Measurements from ENCODE around the gene TNC. TPM values are rescaled to one million over a fixed set of nuclear protein-coding genes. Genes with fewer than 3 reads are reported as not detected.

The TNC gene
- total RNA-seq, 6 experiments from 2014 or later = 1.7 to 9.3 (median 4.0) TPM

DNA sequence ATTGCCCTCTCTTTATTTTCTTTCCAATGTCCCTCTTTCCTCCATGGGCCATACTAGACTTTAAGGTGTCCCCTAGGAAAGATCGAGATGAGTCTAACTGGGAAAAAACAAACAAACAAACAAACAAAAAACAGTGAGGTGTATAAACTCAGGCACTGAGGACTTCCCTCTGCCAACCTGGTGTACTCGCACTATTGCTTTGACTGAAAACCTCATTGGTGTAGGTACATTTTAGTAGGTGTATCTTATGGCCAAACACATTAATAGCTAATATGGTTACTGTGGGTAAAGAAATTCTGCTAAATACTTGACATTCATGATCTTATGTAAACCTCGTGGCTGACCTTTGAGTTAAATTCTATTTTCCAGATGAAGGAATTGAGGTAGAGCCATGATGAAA, 74.3 kb downstream of the TNC start:
- no peak for TF ChIP-seq POLR2A (IDR thresholded peaks at IDR 0.05)
- TF ChIP-seq, protein P1, sequence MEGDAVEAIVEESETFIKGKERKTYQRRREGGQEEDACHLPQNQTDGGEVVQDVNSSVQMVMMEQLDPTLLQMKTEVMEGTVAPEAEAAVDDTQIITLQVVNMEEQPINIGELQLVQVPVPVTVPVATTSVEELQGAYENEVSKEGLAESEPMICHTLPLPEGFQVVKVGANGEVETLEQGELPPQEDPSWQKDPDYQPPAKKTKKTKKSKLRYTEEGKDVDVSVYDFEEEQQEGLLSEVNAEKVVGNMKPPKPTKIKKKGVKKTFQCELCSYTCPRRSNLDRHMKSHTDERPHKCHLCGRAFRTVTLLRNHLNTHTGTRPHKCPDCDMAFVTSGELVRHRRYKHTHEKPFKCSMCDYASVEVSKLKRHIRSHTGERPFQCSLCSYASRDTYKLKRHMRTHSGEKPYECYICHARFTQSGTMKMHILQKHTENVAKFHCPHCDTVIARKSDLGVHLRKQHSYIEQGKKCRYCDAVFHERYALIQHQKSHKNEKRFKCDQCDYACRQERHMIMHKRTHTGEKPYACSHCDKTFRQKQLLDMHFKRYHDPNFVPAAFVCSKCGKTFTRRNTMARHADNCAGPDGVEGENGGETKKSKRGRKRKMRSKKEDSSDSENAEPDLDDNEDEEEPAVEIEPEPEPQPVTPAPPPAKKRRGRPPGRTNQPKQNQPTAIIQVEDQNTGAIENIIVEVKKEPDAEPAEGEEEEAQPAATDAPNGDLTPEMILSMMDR (IDR thresholded peaks at IDR 0.05) = no peak
- WGBS (ENCODE audit: insufficient coverage, low coverage, low lambda C conversion rate, missing lambda C conversion rate) = 65% methylated on average over 3 of the region's 3 CpGs
- no peaks in the 10 kb centered on the region for H3K36me3 ChIP-seq
- no peaks in the 10 kb centered on the region for H3K9me3 ChIP-seq
- H3K4me1 ChIP-seq = peaks cover 0 to 7% (median 0%) of the 10 kb centered on the region in 4 donors
- H3K27me3 ChIP-seq = no peaks in the 10 kb centered on the region
- H3K4me3 ChIP-seq = no peak overlapping the region
- H3K27ac ChIP-seq = no peak overlapping the region
- no peak for DNase-seq
- no peak for ATAC-seq
- intact Hi-C loops (cut with DNase I) = no loop called here

DNA sequence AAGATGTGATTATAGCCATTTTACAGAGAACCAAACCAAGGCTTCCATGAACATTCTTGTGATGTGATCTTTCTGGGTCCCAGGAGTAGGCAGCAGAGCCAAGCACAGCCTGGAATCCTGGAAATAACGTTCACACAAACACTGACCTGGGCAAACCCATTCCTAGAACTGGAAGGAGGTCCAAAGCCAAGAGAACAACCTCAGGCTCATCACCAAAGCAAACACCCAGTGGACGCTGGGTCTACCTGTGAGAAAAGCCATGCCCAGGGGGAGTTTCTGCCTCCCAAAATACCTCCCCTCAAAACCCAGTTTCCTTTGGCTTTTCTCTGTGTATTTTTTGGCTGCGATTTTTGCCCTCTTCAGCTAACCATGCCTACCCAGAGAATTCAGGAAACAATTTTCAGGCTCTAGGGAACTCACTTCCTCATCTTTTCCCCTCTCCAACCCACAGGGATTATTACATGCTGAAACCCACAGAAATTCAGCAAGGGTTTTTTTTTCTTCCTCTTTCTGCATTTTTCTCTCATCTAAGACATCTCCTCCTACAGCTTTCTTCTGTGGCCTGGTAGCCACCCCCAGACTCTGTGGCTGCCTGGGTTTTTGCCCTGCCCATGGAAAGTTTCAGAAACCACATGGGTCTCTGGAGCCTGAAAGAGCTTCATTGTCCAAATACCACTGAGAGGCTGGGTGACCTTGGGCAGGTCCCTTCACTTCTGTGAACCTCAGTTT, 75.0 kb downstream of the TNC start:
- ATAC-seq = peak; percentile 23 to 79 (median 36)

DNA sequence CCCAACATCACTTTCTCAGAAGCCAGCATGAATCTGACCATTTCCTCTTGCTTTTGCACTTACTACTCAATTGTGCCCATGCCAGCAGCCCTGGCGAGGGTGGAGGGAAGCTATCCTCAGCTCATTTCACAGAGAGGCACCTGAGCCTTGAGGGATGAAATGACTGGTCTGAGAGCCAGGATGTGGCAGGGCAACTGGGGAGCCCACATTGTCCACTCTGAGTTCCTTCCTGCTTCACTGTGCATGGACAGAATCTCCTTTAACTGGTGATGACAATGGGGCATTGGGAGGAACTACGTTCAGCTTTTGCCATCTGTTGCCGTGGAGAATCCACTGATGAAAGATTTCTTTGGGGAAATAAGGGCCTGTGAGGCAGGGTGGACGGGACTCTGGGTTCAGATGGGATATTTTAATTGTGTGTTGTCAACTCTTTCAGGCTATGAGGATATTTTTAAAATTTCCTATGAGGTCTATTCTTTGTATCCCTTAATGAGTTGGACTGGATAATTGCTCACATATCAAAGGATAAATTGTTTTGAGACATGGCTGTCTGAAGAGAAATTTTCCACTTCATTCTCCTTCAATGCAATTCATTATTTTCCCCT, 78.3 kb downstream of the TNC start:
- H3K27me3 ChIP-seq = no peaks in the 10 kb centered on the region
- TF ChIP-seq, protein P1 (IDR thresholded peaks at IDR 0.05) = no peak
- no peak for TF ChIP-seq POLR2A (IDR thresholded peaks at IDR 0.05)
- H3K4me3 ChIP-seq = no peak overlapping the region
- intact Hi-C loops (cut with DNase I) = no loop called here
- peaks cover 0 to 7% (median 0%) of the 10 kb centered on the region in 4 donors for H3K4me1 ChIP-seq
- no peaks in the 10 kb centered on the region for H3K36me3 ChIP-seq
- DNase-seq (no peak), ATAC-seq (no peak)
- no peaks in the 10 kb centered on the region for H3K9me3 ChIP-seq
- 69% methylated on average over 4 of the region's 4 CpGs for WGBS (ENCODE audit: insufficient coverage, low coverage, low lambda C conversion rate, missing lambda C conversion rate)
- H3K27ac ChIP-seq = no peak overlapping the region

More for the DNA sequence above, 75.0 kb downstream of the TNC start:
- H3K9me3 ChIP-seq = no peaks in the 10 kb centered on the region
- H3K27me3 ChIP-seq = no peaks in the 10 kb centered on the region
- TF ChIP-seq, protein P1 (IDR thresholded peaks at IDR 0.05) = no peak
- TF ChIP-seq POLR2A (IDR thresholded peaks at IDR 0.05) = no peak
- intact Hi-C loops (cut with DNase I) = no loop called here
- peaks cover 0 to 7% (median 0%) of the 10 kb centered on the region in 4 donors for H3K4me1 ChIP-seq
- WGBS (ENCODE audit: insufficient coverage, low coverage, low lambda C conversion rate, missing lambda C conversion rate) = 33% methylated on average over 2 of the region's 3 CpGs
- no peak for DNase-seq
- H3K36me3 ChIP-seq = no peaks in the 10 kb centered on the region
- no peak overlapping the region for H3K27ac ChIP-seq
- H3K4me3 ChIP-seq = no peak overlapping the region

DNA sequence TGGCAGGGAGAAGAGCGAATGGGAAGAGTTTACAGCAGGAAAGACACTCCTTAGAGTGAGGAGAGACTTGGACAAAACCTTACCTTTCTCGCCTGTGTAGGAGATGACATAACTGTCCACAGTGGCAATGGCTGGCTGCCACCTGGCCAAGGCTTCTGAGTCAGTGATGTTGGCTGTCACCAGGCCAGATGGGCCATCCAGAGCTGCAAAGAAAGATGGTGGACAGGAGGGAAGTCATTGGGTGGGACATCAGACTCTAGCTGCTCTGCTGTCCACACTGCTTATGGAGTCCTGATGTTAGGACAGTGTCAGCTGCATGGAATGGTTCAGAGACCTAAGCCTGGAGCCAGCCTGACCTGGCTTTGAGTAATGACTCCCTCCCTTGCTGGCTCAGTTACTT, 79.8 kb downstream of the TNC start:
- 100% methylated on average over 1 of the region's 2 CpGs for WGBS (ENCODE audit: insufficient coverage, low coverage, low lambda C conversion rate, missing lambda C conversion rate)
- TF ChIP-seq, protein P1 (IDR thresholded peaks at IDR 0.05) = no peak

More for the DNA sequence above, 79.8 kb downstream of the TNC start:
- no peak overlapping the region for H3K4me3 ChIP-seq
- no peaks in the 10 kb centered on the region for H3K27me3 ChIP-seq
- intact Hi-C loops (cut with DNase I) = no loop called here
- DNase-seq (no peak), ATAC-seq (no peak)
- H3K4me1 ChIP-seq = peaks cover 0 to 6% (median 0%) of the 10 kb centered on the region in 4 donors
- H3K36me3 ChIP-seq = no peaks in the 10 kb centered on the region
- H3K9me3 ChIP-seq = no peaks in the 10 kb centered on the region
- H3K27ac ChIP-seq = no peak overlapping the region

All from right lobe of liver (tissue), 6 donors.